Activated CD4-positive, CD25-positive, alpha-beta regulatory T cell treated with anti-CD3 and anti-CD28 coated beads, Interleukin-2, amount 50 U/mL, for 16 hours (primary cell): ENCODE results near the gene PHOSPHO1.
A peak's percentile ranks its signal among the peaks of the same experiment; 100 is the strongest.
"Not testable (repeated sequence)": the region's sequence is repeated elsewhere in the genome, so short reads cannot be mapped to it uniquely, and the experiment has no call there.

Experiments
- DNase-seq: peaks from one replicate; pipeline ENCODE4 v3.0.0-alpha.2; 2020; ENCODE audit warnings: low read depth, low spot score

The PHOSPHO1 gene

DNA sequence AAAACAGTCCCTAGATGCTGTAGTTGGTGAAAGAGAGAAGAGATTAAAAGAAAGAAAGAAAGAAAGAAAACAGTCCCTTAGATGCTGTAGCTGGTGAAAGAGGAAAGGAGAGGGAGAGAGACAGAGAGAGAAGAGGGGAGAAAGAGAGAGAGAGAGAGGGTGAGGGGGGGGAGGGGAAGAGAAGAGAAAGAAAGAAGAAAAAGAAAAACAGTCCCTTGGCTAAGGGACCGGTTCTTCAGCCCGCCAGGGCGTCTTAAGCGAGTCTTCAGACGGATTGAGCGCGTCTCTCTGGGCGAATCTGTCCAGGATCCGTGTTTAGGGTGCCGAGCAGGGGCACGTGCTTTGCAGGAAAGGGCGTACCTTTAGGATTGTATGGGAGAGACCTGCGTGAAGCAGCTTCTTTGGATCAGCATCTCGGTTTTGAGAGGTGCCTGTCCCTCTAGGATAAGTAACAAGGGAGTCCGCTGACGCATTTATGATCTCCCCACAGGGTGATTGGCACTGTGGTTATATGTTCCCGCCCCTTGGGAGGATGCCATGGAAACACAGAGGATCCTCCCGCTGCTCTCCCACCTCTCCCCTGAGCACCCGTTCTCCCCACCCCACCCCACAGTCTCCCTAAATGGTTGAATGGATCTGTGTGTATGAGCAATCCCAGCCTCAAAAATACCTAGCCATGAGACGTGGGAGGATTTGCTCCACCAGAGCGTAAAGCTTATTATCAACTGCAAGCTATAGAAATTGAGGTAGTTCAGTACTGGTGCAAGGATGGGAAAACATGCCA is 36.9 kb downstream of the PHOSPHO1 start:
- DNase-seq: no peak

DNA sequence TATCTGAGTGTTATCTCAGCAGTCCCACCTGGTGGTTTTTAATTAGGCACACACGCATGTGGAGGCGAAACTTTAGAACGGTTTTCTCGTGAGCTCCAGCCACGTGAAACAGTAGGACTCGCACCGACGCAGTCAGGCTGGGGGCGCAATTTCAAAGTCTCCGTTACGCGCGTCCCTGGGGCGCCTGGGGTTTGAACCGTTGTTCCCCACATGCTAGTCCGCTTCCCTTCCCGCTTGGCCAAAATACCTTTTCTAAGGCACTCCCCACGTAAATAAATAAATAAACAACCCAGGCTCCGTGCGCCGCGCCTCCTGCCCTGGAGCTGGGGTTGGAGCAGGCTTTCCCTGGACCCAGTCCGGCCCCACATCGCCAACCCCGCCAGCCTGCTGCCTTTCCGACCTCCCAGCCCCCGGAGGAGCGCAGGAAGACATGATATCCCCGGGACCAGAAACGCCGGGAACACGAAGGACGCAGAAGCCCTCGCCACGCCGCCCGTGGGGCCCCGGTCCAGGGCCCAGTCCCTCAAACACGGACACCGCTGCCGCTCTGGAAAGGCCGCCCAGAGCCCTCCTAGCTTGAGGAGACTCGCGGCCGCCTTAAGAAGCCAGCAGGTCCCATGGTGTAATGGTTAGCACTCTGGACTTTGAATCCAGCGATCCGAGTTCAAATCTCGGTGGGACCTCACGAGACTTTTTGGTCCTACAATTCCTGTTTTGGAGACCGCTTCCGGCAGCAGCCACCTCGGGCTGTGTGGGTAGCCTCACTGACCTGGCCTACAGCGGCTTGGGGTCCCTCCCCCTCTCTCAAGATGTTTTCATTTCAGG is 38.5 kb downstream of the PHOSPHO1 start:
- DNase-seq: peak; percentile 87

DNA sequence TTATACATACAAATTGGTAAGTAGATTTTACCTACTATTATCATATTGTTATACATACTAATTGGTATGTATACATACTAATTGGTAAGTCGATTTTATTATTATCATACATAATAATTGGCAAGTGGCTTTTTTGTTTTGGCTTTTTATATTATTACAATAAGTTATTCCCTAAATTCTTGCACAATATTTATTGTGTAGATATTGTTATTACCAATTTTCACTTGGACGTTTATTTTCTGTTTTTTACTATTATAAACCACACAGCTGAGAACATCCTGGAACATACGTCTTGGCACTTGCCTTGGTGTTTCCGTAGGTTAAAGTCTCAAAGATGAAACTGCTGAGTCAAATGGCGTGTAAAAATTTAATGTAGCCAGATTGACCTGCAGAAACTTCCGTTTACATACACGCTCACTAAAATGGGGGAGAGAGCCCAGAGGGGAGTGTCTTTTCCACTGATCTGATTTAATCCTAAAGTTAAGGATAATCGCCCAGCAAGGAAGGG is 39.1 kb downstream of the PHOSPHO1 start:
- no peak for DNase-seq

DNA sequence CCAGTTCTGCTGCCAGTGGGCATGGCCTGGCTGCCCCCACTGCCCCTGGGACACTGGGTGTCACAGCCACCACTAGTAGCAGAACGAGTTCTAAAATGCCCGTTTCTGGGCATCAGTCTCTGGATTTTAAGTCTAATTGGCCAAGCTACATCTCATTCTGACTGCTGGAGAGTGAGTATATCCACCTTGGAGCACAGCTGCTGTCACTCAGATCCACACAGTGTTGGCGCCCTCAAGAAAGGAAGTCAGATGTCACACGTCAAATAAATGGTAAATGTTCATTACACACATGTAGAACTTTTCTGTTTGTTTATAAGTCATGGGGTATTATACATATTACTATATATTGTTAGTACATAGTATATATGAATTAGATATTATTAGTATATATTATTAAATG is 39.7 kb downstream of the PHOSPHO1 start:
- DNase-seq: no peak

DNA sequence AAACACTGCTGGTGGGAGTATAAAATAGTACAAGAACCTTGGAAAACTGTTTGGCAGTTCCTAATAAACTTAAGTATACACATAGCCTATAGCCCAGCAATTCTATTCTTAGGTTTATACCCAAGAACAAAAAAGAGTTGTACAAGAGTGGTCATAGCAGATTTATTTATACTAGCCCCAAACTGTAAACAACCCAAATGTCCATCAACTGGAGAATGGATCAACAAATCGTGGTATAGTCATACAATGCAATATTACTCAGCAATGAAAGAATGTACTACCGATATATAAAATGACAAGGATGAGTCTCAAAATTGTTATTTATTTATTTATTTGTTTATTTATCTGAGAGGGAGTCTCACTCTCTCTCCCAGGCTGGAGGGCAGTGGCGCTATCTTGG is 43.3 kb downstream of the PHOSPHO1 start:
- no peak for DNase-seq

DNA sequence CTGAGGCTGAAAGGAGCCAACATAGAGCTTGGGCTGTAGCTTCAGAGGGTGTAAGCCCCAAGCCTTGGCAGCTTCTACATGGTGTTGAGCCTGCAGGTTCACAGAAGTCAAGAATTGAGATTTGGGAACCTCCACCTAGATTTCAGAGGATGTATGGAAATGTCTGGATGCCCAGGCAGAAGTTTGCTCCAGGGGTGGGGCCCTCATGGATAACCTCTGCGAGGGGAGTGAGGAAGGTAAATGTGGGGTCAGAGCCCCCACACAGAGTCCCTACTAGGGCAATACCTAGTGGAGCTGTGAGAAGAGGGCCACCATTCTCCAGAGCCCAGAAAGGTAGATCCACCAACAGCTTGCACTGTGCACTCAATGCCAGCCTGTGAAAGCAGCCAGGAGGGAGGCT is 45.2 kb downstream of the PHOSPHO1 start:
- not testable (repeated sequence) for DNase-seq

DNA sequence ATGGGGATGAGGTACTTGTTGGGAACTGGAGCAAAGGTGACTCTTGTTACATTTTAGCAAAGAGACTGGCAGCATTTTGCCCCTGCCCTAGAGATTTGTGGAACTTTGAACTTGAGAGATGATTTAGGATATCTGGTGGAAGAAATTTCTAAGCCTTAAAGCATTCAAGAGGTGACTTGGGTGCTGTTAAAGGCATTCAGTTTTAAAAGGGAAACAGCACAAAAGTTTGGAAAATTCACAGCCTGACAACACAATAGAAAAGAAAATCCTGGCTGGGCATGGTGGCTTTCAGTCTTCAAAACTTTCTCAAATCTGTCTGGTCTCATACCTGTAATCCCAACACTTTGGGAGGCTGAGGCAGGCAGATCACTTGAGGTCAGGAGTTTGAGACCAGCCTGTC is 46.1 kb downstream of the PHOSPHO1 start:
- DNase-seq: not testable (repeated sequence)

DNA sequence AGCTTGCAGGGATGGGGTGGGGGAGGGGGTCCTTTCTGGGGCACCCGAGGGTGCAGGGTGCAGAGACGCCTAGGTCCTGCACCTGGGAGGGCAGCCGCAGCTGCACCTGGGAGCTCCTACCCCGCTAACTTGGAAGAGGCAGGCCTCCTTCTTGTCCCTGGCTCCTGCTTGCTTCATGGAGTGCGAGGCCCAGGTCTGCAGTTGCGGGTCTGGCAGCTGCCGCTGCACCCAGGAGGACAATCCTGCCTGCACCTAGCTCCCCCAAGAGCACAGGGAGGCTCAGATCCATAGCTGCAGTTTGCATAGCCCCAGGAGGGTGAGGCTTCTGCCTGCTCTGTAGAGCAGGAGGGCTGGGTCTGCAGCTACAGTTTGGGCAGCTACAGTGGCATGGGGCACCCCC is 46.8 kb downstream of the PHOSPHO1 start:
- no peak for DNase-seq

DNA sequence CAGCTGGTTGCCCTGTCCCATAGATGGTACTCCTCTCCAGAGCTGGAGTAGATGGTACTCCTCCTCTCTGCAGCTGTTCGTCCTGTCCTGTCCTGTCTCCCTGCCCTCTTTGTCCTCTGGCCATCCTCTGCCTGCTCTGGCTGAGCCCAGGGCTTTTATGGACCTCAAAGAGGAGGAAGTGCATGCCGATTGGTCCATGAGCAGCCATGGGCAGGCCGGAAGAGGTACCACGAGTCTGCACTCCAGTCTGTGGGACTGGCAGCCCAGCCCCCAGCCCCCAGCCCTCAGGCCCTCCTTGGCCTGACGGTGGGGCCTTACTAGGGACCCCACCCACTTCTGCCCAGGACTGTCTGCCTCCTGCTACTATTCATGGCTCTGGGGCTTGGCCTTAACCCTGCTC is 47.2 kb downstream of the PHOSPHO1 start:
- no peak for DNase-seq

DNA sequence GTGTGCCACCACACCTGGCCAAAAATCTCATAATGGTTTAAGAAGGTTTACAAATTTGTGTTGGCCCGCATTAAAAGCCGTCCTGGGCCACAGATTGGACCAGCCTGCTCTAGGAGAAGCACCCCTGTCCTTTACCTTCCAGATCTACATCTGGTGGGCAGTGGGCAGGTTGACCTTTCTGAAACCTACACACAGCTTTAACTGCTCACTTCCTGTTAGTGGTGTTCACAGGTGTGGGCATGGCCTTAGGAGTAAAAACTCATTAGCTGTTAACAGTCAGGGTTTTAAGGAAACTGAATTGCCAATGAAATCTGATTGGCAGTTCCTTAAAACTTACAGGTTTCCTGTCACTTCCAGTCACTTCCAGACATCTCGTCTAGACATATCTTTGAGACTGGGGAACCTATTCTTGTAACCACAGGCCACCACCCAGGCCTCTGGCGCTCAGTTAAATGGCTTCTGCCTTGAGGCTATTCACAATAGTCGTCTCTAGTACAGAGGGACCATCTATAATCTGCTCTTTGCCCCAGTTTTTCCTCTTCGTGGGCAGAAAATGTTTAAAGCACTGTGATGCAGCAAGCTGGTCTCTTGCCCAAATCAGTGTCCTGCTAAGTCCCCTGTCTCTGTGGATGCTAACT is 49.5 kb downstream of the PHOSPHO1 start:
- DNase-seq: no peak

DNA sequence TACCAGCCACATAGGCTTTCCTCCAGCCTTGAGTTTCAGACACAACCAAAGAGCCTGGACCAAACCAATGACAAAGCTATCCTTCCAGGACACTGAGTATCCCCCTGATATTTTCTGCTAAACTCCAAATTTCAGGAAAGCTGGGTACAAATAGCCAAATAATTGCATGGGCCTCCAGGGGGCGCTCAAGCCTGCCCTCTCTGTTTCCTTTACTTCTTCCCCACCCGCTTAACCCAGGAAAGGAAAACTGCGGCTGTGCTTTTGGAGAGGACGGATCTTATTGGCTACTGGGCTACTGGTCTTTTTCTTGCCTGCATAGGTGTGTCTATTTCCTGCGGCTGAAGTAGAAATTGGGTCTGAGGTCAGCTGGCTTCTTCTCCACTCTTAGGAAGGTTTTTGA is 50.3 kb downstream of the PHOSPHO1 start:
- DNase-seq: peak; percentile 16

DNA sequence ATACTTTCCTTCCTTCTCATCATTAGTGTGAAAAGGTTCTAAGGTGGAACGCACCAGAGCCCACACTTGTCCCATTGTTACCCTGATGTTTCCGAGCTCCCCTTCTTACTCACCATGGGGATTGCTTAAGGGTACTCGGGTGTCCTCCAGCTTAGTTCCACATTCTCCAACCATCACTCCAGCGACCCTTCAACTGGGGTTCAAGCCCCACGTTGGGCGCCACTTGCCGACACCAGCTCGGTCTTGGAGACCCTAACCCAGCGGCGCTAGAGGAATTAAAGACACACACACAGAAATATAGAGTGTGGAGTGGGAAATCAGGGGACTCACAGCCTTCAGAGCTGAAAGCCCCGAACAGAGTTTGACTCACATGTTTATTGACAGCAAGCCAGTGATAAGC is 54.6 kb downstream of the PHOSPHO1 start:
- not testable (repeated sequence) for DNase-seq
